Measurements from ENCODE around the gene NUBPL.

The NUBPL gene

DNA sequence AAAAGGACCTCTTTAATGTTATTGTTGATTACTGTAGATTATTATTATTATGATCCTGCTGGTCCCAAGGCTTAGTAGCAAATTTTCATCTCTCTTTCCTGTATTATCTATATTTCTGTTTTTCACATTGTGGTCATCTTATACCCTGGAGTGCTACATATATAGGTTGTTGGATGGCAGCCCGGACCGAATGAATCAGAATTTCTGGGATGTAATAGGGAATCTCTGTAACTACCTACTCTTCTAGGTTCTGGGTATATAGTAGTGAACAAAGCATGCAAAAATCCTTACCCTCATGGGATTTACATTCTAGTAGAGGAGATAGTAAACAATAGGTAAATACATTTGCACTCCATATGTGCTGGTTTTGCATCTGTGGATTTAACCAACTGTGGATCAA lies 31.4 kb downstream of the NUBPL start:
- Histone ChIP-seq H3K4me3 (ENCODE audit: low read depth, low read length) (no peak overlapping the region), H3K9me3 (ENCODE audit: control insufficient read depth, low read length) (no peaks in the 10 kb centered on the region), H2AFZ (no peak overlapping the region), H3K27me3 (ENCODE audit: control insufficient read depth, insufficient read depth, low read length) (no peaks in the 10 kb centered on the region), H3K27ac (no peak overlapping the region), H3K9ac (no peak overlapping the region), H3K79me2 (no peaks in the 10 kb centered on the region), H3K36me3 (ENCODE audit: control insufficient read depth, insufficient read depth, low read length) (no peaks in the 10 kb centered on the region), H3K4me2 (ENCODE audit: low read length) (no peak overlapping the region), H3K4me1 (no peaks in the 10 kb centered on the region)
- TF ChIP-seq, protein P1, sequence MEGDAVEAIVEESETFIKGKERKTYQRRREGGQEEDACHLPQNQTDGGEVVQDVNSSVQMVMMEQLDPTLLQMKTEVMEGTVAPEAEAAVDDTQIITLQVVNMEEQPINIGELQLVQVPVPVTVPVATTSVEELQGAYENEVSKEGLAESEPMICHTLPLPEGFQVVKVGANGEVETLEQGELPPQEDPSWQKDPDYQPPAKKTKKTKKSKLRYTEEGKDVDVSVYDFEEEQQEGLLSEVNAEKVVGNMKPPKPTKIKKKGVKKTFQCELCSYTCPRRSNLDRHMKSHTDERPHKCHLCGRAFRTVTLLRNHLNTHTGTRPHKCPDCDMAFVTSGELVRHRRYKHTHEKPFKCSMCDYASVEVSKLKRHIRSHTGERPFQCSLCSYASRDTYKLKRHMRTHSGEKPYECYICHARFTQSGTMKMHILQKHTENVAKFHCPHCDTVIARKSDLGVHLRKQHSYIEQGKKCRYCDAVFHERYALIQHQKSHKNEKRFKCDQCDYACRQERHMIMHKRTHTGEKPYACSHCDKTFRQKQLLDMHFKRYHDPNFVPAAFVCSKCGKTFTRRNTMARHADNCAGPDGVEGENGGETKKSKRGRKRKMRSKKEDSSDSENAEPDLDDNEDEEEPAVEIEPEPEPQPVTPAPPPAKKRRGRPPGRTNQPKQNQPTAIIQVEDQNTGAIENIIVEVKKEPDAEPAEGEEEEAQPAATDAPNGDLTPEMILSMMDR (IDR thresholded peaks at IDR 0.05): no peak

DNA sequence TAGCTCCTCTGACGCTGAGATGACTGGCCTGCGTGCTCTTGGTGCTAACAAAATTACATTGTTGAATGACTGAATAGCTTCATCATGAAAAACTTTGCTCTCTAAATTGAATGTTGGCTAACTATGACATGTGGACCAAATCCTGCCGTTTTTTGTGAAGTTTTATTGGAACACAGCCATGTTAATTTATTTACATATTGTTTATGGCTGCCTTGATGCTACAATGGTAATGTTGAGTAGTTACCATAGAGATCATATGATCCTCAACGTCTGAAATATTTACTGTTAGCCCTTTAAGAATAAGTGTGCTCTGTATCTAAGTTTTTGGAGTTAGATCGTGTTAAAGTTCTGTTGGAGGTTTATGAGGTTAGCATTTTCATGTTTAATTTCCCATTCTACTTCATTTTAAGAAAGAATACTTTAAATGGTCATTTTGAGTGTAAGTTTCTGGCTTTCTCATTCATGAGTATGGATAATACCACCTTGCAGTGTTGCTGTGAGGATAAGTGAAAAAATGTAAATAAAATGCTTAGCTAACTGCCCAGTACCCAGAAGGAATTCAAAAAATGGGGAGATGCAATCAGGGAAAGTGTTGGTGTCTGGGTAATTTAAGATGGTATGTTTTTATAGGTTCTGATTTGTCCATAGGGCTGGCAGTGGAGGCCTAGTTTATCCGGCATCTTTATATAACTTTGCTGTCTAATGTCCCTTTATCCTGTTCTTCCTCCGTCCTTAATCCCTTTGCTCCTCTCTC lies 35.3 kb downstream of the NUBPL start:
- Histone ChIP-seq H3K4me1 (no peaks in the 10 kb centered on the region), H3K79me2 (no peaks in the 10 kb centered on the region), H3K4me3 (ENCODE audit: low read depth, low read length) (no peak overlapping the region), H3K27me3 (ENCODE audit: control insufficient read depth, insufficient read depth, low read length) (no peaks in the 10 kb centered on the region), H3K36me3 (ENCODE audit: control insufficient read depth, insufficient read depth, low read length) (no peaks in the 10 kb centered on the region), H2AFZ (no peak overlapping the region), H3K27ac (no peak overlapping the region), H3K4me2 (ENCODE audit: low read length) (no peak overlapping the region), H3K9me3 (ENCODE audit: control insufficient read depth, low read length) (no peaks in the 10 kb centered on the region), H3K9ac (no peak overlapping the region)
- TF ChIP-seq, protein P1 (IDR thresholded peaks at IDR 0.05): no peak

DNA sequence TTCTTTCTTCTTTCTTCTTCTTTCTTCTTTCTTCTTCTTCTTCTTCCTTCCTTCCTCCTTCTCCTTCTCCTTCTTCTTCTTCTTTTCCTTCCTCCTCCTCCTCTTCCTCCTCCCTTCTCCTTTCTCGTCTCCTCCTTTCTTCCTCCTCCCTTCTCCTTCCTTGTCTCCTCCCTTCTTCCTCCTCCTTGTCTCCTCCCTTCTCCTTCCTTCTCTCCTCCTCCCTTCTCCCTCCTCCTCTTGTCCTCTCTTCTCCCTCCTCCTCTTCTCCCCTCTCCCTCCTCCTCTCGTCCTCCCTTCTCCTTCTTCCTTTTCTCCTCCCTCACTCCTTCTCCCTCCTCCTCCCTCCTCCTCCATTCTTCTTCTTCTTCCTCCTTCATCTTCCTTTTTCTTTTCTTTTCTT lies 44.5 kb downstream of the NUBPL start:
- Histone ChIP-seq H3K9ac (no peak overlapping the region), H3K27ac (no peak overlapping the region), H2AFZ (no peak overlapping the region), H3K36me3 (ENCODE audit: control insufficient read depth, insufficient read depth, low read length) (no peaks in the 10 kb centered on the region), H3K4me3 (ENCODE audit: low read depth, low read length) (no peak overlapping the region), H3K27me3 (ENCODE audit: control insufficient read depth, insufficient read depth, low read length) (no peaks in the 10 kb centered on the region), H3K4me1 (no peaks in the 10 kb centered on the region), H3K9me3 (ENCODE audit: control insufficient read depth, low read length) (no peaks in the 10 kb centered on the region), H3K4me2 (ENCODE audit: low read length) (no peak overlapping the region), H3K79me2 (no peaks in the 10 kb centered on the region)
- TF ChIP-seq, protein P1 (IDR thresholded peaks at IDR 0.05): no peak

DNA sequence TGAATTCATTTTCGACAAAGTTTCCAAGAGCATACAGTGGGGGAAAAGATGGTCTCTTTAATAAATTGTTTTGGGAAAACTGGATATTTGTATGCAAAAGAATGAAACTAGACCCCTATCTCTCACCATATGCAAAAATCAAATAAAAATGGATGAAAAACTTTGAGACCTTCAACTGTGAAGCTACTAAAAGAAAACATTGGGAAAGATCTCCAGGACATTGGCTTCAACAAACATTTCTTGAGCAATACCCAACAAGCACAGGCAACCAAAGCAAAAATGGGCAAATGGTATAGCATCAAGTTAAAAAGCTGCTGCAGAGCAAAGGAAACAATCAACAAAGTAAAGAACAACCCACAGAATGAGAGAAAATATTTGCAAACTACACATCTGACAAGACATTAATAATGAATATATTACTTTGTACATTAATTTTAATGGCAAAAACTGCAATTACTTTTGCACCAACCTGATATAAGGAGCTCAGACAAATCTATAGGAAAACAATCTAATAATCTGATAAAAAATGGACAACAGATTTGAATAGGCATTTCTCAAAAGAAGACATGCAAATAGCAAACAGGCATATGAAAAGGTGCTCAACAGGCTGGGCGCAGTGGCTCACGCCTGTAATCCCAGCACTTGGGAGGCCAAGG lies 50.7 kb downstream of the NUBPL start:
- Histone ChIP-seq H3K27ac (no peak overlapping the region), H3K4me2 (ENCODE audit: low read length) (no peak overlapping the region), H3K27me3 (ENCODE audit: control insufficient read depth, insufficient read depth, low read length) (no peaks in the 10 kb centered on the region), H3K9me3 (ENCODE audit: control insufficient read depth, low read length) (no peaks in the 10 kb centered on the region), H3K4me1 (no peaks in the 10 kb centered on the region), H3K36me3 (ENCODE audit: control insufficient read depth, insufficient read depth, low read length) (no peaks in the 10 kb centered on the region), H3K9ac (no peak overlapping the region), H3K79me2 (no peaks in the 10 kb centered on the region), H2AFZ (no peak overlapping the region), H3K4me3 (ENCODE audit: low read depth, low read length) (no peak overlapping the region)
- TF ChIP-seq, protein P1 (IDR thresholded peaks at IDR 0.05): no peak
